ENCODE data around the gene VRK2. TPM values are rescaled to one million over a fixed set of nuclear protein-coding genes. Genes with fewer than 3 reads are reported as not detected.

Gene VRK2
- total RNA-seq, 4 donors from 2014 or later = 18.7 to 31.4 (median 22.1) TPM

- Histone ChIP-seq H3K4me1 (peaks cover 0 to 2% of the 10 kb centered on the region in 2 donors), H3K27me3 (no peaks in the 10 kb centered on the region), H3K36me3 (no peaks in the 10 kb centered on the region), H3K4me3 (replicated peaks in 1 of 3) (no peak overlapping the region), H3K27ac (no peak overlapping the region), H3K9me3 (no peaks in the 10 kb centered on the region)
- TF ChIP-seq CTCF (IDR thresholded peaks at IDR 0.05) (no peak), POLR2A (IDR thresholded peaks at IDR 0.05) (no peak)
- WGBS, 2 donors = 92 to 100% methylated on average over 1 of the region's 1 CpG
- intact Hi-C loops (cut with DNase I) = no loop called here
- DNase-seq = no peak
Measured at GRCh38 chr2:58052978-58053377, 6.4 kb downstream of the VRK2 start.

GRCh38 chr2:58054264-58054663 lies 7.7 kb downstream of the VRK2 start:
- H3K27me3 ChIP-seq = no peaks in the 10 kb centered on the region
- H3K9me3 ChIP-seq = no peaks in the 10 kb centered on the region
- no peaks in the 10 kb centered on the region for H3K4me1 ChIP-seq
- intact Hi-C loops (cut with DNase I) = no loop called here
- H3K27ac ChIP-seq = no peak overlapping the region
- H3K36me3 ChIP-seq = no peaks in the 10 kb centered on the region
- no peak overlapping the region for H3K4me3 ChIP-seq (replicated peaks in 1 of 3)
- TF ChIP-seq POLR2A (IDR thresholded peaks at IDR 0.05) (no peak), CTCF (IDR thresholded peaks at IDR 0.05) (no peak)
- no peak for DNase-seq

GRCh38 chr2:58055033-58055786 lies 8.6 kb downstream of the VRK2 start:
- Histone ChIP-seq H3K4me1 (no peaks in the 10 kb centered on the region), H3K4me3 (replicated peaks in 1 of 3) (no peak overlapping the region), H3K27me3 (no peaks in the 10 kb centered on the region), H3K27ac (no peak overlapping the region), H3K36me3 (no peaks in the 10 kb centered on the region), H3K9me3 (no peaks in the 10 kb centered on the region)
- WGBS, 2 donors = 48 to 66% methylated on average over 2 of the region's 2 CpGs
- no peak for DNase-seq
- intact Hi-C loops (cut with DNase I) = no loop called here
- no peak for TF ChIP-seq CTCF (IDR thresholded peaks at IDR 0.05)
- no peak for TF ChIP-seq POLR2A (IDR thresholded peaks at IDR 0.05)

GRCh38 chr2:58056192-58056916 lies 9.7 kb downstream of the VRK2 start:
- Histone ChIP-seq H3K9me3 (no peaks in the 10 kb centered on the region), H3K4me3 (replicated peaks in 1 of 3) (no peak overlapping the region), H3K27ac (no peak overlapping the region), H3K27me3 (no peaks in the 10 kb centered on the region), H3K4me1 (no peaks in the 10 kb centered on the region), H3K36me3 (no peaks in the 10 kb centered on the region)
- intact Hi-C loops (cut with DNase I) = no loop called here
- 90 to 93% methylated on average over 9 of the region's 9 CpGs for WGBS, 2 donors
- TF ChIP-seq POLR2A (IDR thresholded peaks at IDR 0.05) = no peak
- no peak for TF ChIP-seq CTCF (IDR thresholded peaks at IDR 0.05)
- DNase-seq = no peak
